Measurements from ENCODE around the gene CAMK1D.
A peak's percentile ranks its signal among the peaks of the same experiment; 100 is the strongest.
"Not testable (repeated sequence)": the region's sequence is repeated elsewhere in the genome, so short reads cannot be mapped to it uniquely, and the experiment has no call there.

CAMK1D gene

GRCh38 chr10:12350167-12350872, 973 bp downstream of the CAMK1D start:
- FAIRE-seq = peak; percentile 20
- no peak for DNase-seq (ENCODE audit: insufficient read length, low spot score)
- TF ChIP-seq POLR2A (IDR thresholded peaks at IDR 0.05; ENCODE audit: low read depth, low read length) = no peak

DNA sequence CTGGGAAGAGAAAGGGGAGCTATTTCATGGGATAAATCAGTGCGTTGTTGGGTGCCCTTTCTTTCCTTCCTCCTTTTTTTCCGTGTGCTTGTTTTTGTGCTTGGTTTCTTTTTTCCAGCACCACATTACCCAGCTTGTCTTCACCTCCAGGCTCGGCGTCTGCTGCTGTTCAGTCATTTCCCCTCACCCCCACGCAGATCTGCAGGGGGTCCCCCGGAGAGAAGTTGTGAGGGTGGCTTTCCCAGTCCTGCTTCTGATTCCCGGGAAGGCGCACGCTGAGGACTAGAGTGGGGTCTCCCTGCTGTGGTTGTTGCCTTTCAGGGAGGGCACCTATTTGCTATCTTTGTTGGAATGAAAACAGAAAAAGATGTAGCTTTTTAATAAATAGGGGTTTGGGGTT, 1.6 kb downstream of the CAMK1D start:
- TF ChIP-seq POLR2A (IDR thresholded peaks at IDR 0.05; ENCODE audit: low read depth, low read length) = no peak
- no peak for FAIRE-seq

GRCh38 chr10:12351447-12351846, 2.1 kb downstream of the CAMK1D start:
- FAIRE-seq = no peak
- TF ChIP-seq POLR2A (IDR thresholded peaks at IDR 0.05; ENCODE audit: low read depth, low read length) = no peak
- DNase-seq (ENCODE audit: insufficient read length, low spot score) = no peak

More for the DNA sequence above, 1.6 kb downstream of the CAMK1D start:
- no peak for DNase-seq (ENCODE audit: insufficient read length, low spot score)

- TF ChIP-seq POLR2A (IDR thresholded peaks at IDR 0.05; ENCODE audit: low read depth, low read length) = no peak
- FAIRE-seq (no peak), DNase-seq (ENCODE audit: insufficient read length, low spot score) (no peak)
These were observed 2.5 kb downstream of the CAMK1D start for GRCh38 chr10:12351889-12352288.

GRCh38 chr10:12353399-12354242, 4.3 kb downstream of the CAMK1D start:
- no peak for TF ChIP-seq POLR2A (IDR thresholded peaks at IDR 0.05; ENCODE audit: low read depth, low read length)
- FAIRE-seq (no peak), DNase-seq (ENCODE audit: insufficient read length, low spot score) (no peak)

GRCh38 chr10:12354696-12355095, 5.3 kb downstream of the CAMK1D start:
- FAIRE-seq; DNase-seq (ENCODE audit: insufficient read length, low spot score): not testable (repeated sequence)

- DNase-seq (ENCODE audit: insufficient read length, low spot score) (no peak), FAIRE-seq (no peak)
- no peak for TF ChIP-seq POLR2A (IDR thresholded peaks at IDR 0.05; ENCODE audit: low read depth, low read length)
These were observed 6.0 kb downstream of the CAMK1D start for GRCh38 chr10:12355384-12355783.

DNA sequence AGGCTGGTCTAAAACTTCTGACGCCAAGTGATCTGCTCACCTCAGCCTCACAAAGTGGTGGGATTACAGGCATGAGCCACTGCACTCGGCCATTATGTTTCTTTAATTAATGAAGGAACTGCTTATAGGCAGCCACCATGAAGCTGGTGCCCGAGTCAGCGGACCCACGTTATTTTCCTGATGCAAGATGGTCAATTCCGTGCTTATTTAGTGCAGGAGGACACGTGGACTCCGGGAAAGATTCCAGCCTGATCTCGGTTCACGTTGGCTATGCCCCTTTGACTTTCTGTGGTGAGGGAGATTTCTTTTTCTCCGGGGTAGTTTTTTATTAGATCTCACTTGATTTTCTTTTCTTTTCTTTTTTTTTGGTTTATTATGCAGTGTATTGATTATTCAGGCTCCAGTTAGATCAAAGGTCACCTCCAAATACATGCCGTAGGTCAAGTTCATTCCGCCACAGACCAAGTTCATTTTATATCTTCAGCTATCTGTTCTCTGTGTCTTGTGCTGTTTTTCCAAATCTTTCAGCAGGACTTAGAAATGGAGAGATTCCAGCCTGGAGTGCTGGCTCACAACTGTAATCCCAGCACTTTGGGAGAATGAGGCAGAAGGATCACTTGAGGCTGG, 8.3 kb downstream of the CAMK1D start:
- DNase-seq (ENCODE audit: insufficient read length, low spot score) = no peak
- FAIRE-seq = no peak
- no peak for TF ChIP-seq POLR2A (IDR thresholded peaks at IDR 0.05; ENCODE audit: low read depth, low read length)

DNA sequence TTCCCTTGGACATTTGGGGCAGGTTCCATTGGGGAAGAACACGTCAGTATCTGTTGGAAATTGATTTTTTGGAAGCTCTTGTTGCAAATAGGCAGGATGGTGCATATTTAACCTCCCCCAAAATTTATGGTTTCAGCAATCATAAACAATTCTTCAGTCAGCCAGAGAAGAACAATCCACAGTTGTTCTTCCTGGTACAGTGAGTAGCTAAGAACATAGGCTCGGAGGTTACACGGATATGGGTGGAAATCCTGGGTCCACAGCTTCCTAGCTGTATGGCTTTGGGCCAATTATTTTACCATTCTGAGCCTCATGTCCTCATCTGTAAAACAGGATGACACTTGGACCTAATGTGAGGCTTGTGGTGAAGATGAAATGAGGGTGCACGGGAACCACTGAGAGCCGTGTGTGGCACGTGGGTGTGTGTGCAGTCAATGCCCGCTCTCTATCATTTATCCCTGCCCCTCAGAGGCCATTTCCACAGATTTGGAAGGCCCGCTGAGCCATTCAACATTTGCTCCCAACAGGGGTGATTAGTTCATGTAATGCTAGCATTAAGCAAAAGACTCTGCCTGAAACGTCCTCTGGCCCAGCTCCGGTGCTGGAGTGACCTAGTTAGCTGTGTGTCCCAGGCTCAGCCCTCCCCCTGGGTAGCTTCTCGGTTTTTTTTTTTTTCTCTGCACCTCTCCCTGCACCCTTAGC, 9.7 kb downstream of the CAMK1D start:
- no peak for TF ChIP-seq POLR2A (IDR thresholded peaks at IDR 0.05; ENCODE audit: low read depth, low read length)
- no peak for FAIRE-seq
- DNase-seq (ENCODE audit: insufficient read length, low spot score) = no peak

DNA sequence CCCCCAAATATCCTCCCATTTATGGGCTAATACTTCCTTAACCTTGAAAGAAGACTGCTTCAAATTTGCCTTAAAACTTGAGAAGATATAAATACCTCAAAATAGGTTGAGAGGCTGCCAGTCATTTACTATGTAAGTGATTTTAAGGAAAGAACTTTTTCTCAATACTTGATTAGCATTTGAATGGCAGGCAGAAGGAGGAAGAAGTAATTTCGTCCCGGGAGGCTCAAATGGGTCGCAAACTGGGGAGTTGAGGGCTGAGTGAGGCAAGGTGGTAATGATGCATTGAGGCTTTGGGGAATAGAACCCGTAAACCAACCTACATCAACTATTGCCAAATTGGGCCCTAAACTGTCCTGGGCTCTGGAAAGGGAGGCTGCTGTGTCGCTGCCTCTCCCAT, 11.1 kb downstream of the CAMK1D start:
- no peak for FAIRE-seq
- no peak for TF ChIP-seq POLR2A (IDR thresholded peaks at IDR 0.05; ENCODE audit: low read depth, low read length)
- no peak for DNase-seq (ENCODE audit: insufficient read length, low spot score)

DNA sequence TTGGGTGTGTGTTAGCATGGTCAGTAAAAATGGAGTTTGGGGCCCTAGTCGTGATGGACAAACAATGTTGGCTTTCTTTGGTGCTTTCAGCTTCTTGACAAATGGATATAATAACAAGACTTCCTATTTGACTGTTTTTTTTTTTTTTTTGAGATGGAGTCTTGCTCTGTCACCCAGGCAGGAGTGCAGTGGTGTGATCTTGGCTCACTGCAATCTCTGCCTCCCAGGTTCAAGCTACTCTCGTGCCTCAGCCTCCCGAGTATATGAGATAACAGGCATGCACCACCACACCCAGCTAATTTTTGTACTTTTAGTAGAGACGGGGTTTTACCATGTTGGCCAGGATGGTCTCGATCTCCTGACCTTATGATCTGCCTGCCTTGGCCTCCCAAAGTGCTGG, 11.8 kb downstream of the CAMK1D start:
- not testable (repeated sequence) for DNase-seq (ENCODE audit: insufficient read length, low spot score); FAIRE-seq

DNA sequence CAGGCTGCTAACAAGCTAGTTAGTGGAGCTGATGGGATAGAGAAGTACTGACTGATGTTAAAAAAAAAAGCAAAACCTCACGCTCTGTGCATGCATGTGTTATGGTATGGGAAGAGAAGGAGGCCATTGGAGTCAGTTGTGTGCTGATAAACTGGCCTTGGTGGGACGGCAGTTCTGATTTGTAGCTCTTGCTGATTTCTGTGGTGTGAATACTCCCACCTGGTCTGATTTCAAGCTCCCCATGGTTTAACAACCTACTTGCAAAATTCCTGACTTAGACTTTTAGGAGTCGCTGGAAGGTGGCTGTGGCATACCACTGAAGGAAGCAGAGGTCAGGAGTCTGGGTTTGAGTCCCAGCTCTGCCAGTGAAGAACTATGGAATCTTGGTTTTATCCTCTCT, 15.2 kb downstream of the CAMK1D start:
- no peak for FAIRE-seq
- TF ChIP-seq POLR2A (IDR thresholded peaks at IDR 0.05; ENCODE audit: low read depth, low read length) = no peak
- no peak for DNase-seq (ENCODE audit: insufficient read length, low spot score)

- TF ChIP-seq POLR2A (IDR thresholded peaks at IDR 0.05; ENCODE audit: low read depth, low read length) = no peak
- DNase-seq (ENCODE audit: insufficient read length, low spot score) = no peak
- no peak for FAIRE-seq
These were observed 17.9 kb downstream of the CAMK1D start for GRCh38 chr10:12367272-12367671.

DNA sequence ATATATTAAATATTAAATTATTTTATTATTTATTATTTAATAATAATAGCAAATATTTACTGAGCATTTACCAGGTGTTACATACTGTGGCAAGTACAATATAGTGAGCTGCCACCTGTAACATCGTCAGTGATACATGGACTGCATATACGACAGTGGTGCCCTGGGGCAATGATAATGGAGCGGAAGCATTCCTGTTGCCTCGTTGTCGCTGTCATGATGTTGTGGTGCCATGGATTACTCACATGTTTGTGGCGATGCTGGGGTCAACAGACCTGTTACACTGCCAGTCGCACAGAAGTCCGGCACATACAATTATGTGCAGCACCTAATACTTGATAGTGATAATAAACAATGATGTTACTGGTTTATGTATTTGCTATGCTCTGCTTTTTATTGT, 20.6 kb downstream of the CAMK1D start:
- TF ChIP-seq POLR2A (IDR thresholded peaks at IDR 0.05; ENCODE audit: low read depth, low read length) = no peak
- DNase-seq (ENCODE audit: insufficient read length, low spot score) (no peak), FAIRE-seq (no peak)

Data from H54 (cell line).